ENCODE data around the gene ANAPC4.

- no peak for TF ChIP-seq CTCF (IDR thresholded peaks at IDR 0.05; ENCODE audit: low read length)
- TF ChIP-seq EZH2 (IDR thresholded peaks at IDR 0.05; ENCODE audit: borderline replicate concordance, low read length) = no peak
Observed at GRCh38 chr4:25420931-25421330, 43.9 kb downstream of the ANAPC4 start.

Measured in OCI-LY1 (cell line).